ENCODE data around the gene RUFY4. TPM values are rescaled to one million over a fixed set of nuclear protein-coding genes. Genes with fewer than 3 reads are reported as not detected.

RUFY4 gene
- polyA plus RNA-seq, 4 donors = 0.22 to 0.25 (median 0.24) TPM; not detected in 1

GRCh38 chr2:218063896-218064295 is 5.2 kb upstream of the RUFY4 start:
- no peaks in the 10 kb centered on the region for H3K9me3 ChIP-seq (ENCODE audit: control insufficient read depth in 2 of 2, insufficient read depth in 1 of 2, low read depth in 1 of 2, low read length in 1 of 2)
- no peak overlapping the region for H3K27ac ChIP-seq (ENCODE audit: low read depth in 1 of 3, low read length in 2 of 3)
- H3K4me3 ChIP-seq (ENCODE audit: low read depth in 1 of 3, low read length in 3 of 3) = no peak overlapping the region
- no peaks in the 10 kb centered on the region for H3K36me3 ChIP-seq (ENCODE audit: control insufficient read depth in 3 of 3, insufficient read depth in 2 of 3, low read depth in 1 of 3, low read length in 3 of 3)
- 83 to 87% (median 87%) methylated on average over 6 of the region's 6 CpGs for WGBS, 3 donors
- no peaks in the 10 kb centered on the region for H3K4me1 ChIP-seq (ENCODE audit: control insufficient read depth in 3 of 3, insufficient read depth in 2 of 3, low read depth in 1 of 3, low read length in 2 of 3)
- DNase-seq (no peak), FAIRE-seq (no peak)
- H3K27me3 ChIP-seq (ENCODE audit: control insufficient read depth in 3 of 3, insufficient read depth in 3 of 3, low read length in 3 of 3) = peaks cover 0 to 8% (median 2%) of the 10 kb centered on the region in 3 donors

DNA sequence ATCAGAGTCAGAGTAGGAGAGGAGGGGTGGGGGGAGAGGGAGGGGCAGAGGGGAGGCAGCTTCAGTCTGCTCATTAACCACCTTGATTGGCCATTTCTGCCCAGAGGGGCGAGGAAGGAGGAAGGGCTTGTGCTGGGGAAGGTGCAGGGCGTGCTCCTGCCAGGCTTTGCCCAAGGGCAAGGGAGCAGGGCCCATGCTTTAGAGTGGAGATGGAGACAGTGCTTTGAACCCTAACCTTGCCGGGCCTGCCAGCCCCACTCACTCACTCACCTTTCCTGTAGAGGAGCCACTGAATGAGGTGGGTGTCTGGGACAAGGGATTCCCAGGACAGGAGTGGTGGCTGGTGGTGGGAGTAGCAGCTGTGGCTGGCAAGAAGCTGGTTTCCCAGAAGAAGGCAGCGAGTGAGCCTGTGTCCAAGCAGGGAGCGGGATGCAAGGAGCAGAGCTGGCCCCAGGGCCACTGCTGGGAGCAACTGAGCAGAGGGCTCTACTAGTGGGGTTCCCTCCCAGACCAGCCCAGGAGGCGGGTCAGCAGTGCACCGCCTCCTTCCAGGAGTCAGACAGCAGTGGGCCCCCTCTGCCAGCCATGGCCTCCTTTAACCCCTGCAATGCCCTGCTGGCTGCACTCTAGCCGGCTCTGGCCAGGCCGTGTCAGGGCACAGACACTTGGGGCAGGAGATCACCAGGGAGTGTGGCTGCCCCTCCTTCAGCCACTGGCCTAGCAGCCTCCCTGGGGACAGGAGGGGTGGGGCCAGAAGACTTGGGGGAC is 3.6 kb upstream of the RUFY4 start:
- DNase-seq (no peak), FAIRE-seq (no peak)
- 66 to 69% (median 66%) methylated on average over 7 to 9 of the region's 9 CpGs for WGBS, 3 donors

DNA sequence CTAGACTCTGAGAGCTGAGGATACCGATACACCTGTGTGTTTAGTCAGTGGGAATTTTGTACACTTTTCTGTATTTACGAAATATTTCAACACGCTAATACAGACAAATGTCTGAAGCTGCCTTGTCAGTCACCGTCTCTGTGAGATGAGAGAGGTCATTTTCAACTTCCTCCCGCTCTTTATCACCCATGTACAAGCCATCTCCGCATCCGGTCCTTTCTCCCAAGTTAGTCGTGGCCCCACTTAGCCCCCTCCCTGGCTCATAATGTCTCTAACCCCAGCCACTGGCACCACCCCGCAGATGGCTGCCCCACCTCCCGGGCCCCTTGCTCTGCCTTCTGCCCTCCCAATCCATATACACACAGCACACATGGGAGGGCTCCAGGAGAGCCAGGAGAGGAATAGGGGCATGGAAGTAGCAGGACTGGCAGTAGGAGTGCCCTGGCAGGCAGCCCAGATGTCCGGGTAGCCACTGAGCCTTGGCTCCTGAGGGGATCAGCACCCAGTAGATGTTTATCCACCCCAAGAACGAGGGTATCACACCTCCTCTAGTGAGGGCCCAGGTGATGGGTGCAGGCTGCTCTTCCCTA is 2.0 kb upstream of the RUFY4 start:
- Histone ChIP-seq H3K9me3 (ENCODE audit: control insufficient read depth in 2 of 2, insufficient read depth in 1 of 2, low read depth in 1 of 2, low read length in 1 of 2) (no peaks in the 10 kb centered on the region), H3K36me3 (ENCODE audit: control insufficient read depth in 3 of 3, insufficient read depth in 2 of 3, low read depth in 1 of 3, low read length in 3 of 3) (no peaks in the 10 kb centered on the region), H3K4me1 (ENCODE audit: control insufficient read depth in 3 of 3, insufficient read depth in 2 of 3, low read depth in 1 of 3, low read length in 2 of 3) (no peaks in the 10 kb centered on the region), H3K4me3 (ENCODE audit: low read depth in 1 of 3, low read length in 3 of 3) (no peak overlapping the region), H3K27ac (ENCODE audit: low read depth in 1 of 3, low read length in 2 of 3) (no peak overlapping the region), H3K27me3 (ENCODE audit: control insufficient read depth in 3 of 3, insufficient read depth in 3 of 3, low read length in 3 of 3) (peaks cover 0 to 8% (median 2%) of the 10 kb centered on the region in 3 donors)
- DNase-seq = no peak
- 53 to 64% (median 59%) methylated on average over 12 of the region's 12 CpGs for WGBS, 3 donors
- no peak for FAIRE-seq

More for the DNA sequence above, 3.6 kb upstream of the RUFY4 start:
- H3K9me3 ChIP-seq (ENCODE audit: control insufficient read depth in 2 of 2, insufficient read depth in 1 of 2, low read depth in 1 of 2, low read length in 1 of 2) = no peaks in the 10 kb centered on the region
- H3K4me1 ChIP-seq (ENCODE audit: control insufficient read depth in 3 of 3, insufficient read depth in 2 of 3, low read depth in 1 of 3, low read length in 2 of 3) = no peaks in the 10 kb centered on the region
- peaks cover 0 to 8% (median 2%) of the 10 kb centered on the region in 3 donors for H3K27me3 ChIP-seq (ENCODE audit: control insufficient read depth in 3 of 3, insufficient read depth in 3 of 3, low read length in 3 of 3)
- no peaks in the 10 kb centered on the region for H3K36me3 ChIP-seq (ENCODE audit: control insufficient read depth in 3 of 3, insufficient read depth in 2 of 3, low read depth in 1 of 3, low read length in 3 of 3)
- H3K27ac ChIP-seq (ENCODE audit: low read depth in 1 of 3, low read length in 2 of 3) = no peak overlapping the region
- no peak overlapping the region for H3K4me3 ChIP-seq (ENCODE audit: low read depth in 1 of 3, low read length in 3 of 3)

GRCh38 chr2:218067523-218067922 is 1.5 kb upstream of the RUFY4 start:
- FAIRE-seq (no peak), DNase-seq (no peak)
- Histone ChIP-seq H3K27ac (ENCODE audit: low read depth in 1 of 3, low read length in 2 of 3) (no peak overlapping the region), H3K4me1 (ENCODE audit: control insufficient read depth in 3 of 3, insufficient read depth in 2 of 3, low read depth in 1 of 3, low read length in 2 of 3) (no peaks in the 10 kb centered on the region), H3K36me3 (ENCODE audit: control insufficient read depth in 3 of 3, insufficient read depth in 2 of 3, low read depth in 1 of 3, low read length in 3 of 3) (no peaks in the 10 kb centered on the region), H3K27me3 (ENCODE audit: control insufficient read depth in 3 of 3, insufficient read depth in 3 of 3, low read length in 3 of 3) (peaks cover 0 to 8% (median 2%) of the 10 kb centered on the region in 3 donors), H3K9me3 (ENCODE audit: control insufficient read depth in 2 of 2, insufficient read depth in 1 of 2, low read depth in 1 of 2, low read length in 1 of 2) (no peaks in the 10 kb centered on the region), H3K4me3 (ENCODE audit: low read depth in 1 of 3, low read length in 3 of 3) (no peak overlapping the region)
- WGBS, 3 donors = 66 to 73% (median 73%) methylated on average over 4 of the region's 4 CpGs

DNA sequence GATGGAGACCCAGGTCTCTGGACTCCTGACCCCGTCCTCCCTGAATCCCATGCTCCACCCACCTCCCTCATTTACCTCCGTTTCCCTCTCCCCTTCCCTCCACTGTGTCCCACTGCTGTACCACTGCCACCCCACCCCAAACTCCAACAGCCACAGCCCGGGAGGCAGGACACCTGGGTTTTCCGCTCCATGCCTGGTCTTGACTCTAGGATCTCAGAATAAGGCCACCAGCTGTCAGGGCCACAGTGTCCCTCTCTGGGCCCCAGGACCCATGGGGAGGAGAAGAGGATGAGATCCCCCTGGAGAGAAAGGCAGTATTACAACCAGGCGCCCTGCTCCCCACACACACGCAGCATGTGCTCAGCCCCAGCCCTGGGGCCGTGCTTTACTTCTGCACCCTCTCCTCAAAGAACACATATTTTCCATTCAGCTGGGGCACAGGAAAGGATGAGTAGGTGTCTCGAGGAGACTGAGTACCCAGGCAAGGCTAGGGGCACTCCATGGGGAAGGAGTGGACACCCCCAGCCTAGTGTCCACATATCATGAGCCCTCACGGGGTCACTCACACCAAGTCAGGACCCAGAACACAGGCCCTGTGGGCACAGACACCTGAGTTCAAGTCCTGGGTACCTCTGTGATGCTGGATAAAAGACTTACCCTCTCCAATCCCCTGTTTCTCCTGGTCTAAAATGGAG is 700 bp downstream of the RUFY4 start:
- Histone ChIP-seq H3K27me3 (ENCODE audit: control insufficient read depth in 3 of 3, insufficient read depth in 3 of 3, low read length in 3 of 3) (peaks cover 0 to 6% (median 2%) of the 10 kb centered on the region in 3 donors), H3K27ac (ENCODE audit: low read depth in 1 of 3, low read length in 2 of 3) (no peak overlapping the region), H3K36me3 (ENCODE audit: control insufficient read depth in 3 of 3, insufficient read depth in 2 of 3, low read depth in 1 of 3, low read length in 3 of 3) (no peaks in the 10 kb centered on the region), H3K4me3 (ENCODE audit: low read depth in 1 of 3, low read length in 3 of 3) (no peak overlapping the region), H3K9me3 (ENCODE audit: control insufficient read depth in 2 of 2, insufficient read depth in 1 of 2, low read depth in 1 of 2, low read length in 1 of 2) (no peaks in the 10 kb centered on the region), H3K4me1 (ENCODE audit: control insufficient read depth in 3 of 3, insufficient read depth in 2 of 3, low read depth in 1 of 3, low read length in 2 of 3) (no peaks in the 10 kb centered on the region)
- DNase-seq (no peak), FAIRE-seq (no peak)
- WGBS, 3 donors = 62 to 73% (median 68%) methylated on average over 8 to 9 of the region's 9 CpGs

DNA sequence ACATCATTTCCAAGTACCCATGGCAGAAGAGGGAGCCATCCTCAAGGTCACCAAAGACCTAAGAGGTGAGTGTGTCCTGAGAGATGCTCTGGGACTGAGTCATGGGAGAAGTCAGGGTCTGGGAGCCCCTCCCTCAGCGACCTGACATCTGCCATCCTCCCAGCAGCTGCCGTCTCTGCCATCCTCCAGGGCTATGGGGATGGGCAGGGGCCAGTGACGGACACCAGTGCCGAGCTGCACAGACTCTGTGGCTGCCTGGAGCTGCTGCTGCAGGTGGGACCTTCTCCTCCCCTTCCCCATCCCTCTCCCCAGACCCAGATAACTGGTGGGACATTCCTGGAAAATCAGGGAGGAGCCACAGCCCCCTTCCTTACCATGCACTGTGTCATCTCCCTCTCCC is 1.5 kb downstream of the RUFY4 start:
- Histone ChIP-seq H3K36me3 (ENCODE audit: control insufficient read depth in 3 of 3, insufficient read depth in 2 of 3, low read depth in 1 of 3, low read length in 3 of 3) (no peaks in the 10 kb centered on the region), H3K27ac (ENCODE audit: low read depth in 1 of 3, low read length in 2 of 3) (no peak overlapping the region), H3K27me3 (ENCODE audit: control insufficient read depth in 3 of 3, insufficient read depth in 3 of 3, low read length in 3 of 3) (peaks cover 0 to 6% (median 2%) of the 10 kb centered on the region in 3 donors), H3K4me3 (ENCODE audit: low read depth in 1 of 3, low read length in 3 of 3) (no peak overlapping the region), H3K9me3 (ENCODE audit: control insufficient read depth in 2 of 2, insufficient read depth in 1 of 2, low read depth in 1 of 2, low read length in 1 of 2) (no peaks in the 10 kb centered on the region), H3K4me1 (ENCODE audit: control insufficient read depth in 3 of 3, insufficient read depth in 2 of 3, low read depth in 1 of 3, low read length in 2 of 3) (no peaks in the 10 kb centered on the region)
- 77 to 80% (median 79%) methylated on average over 4 of the region's 4 CpGs for WGBS, 3 donors
- FAIRE-seq (no peak), DNase-seq (no peak)

DNA sequence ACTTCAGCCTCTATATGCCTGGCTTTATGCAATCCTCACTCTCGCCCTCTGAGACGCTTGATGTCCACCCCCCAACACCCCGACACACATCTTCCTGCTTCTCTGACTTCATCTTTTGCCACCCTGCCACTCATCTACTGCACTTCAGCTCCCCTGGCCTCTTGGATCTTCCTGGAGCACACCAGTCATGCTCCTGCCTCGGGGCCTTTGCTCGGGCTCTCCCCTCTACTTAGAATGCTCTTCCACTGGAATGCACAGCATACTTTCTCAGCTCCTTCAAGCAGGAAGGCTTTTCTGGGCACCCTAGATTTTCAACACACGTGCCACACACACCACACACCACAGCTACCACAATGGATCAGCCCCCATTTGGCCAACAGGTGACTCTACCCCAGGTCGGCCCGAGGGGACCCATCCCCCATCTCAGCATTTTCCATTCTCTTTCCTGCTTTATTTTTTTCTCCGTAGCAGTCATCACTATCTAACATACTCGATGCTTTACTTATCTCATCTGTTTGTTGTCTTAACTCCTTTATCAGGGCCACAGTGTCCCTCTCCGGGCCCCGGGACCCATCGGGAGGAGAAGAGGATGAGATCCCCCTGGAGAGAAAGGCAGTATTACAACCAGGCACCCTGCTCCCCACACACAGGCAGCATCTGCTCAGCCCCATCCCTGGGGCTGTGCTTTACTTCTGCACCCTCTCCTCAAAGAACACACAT is 2.3 kb downstream of the RUFY4 start:
- H3K27ac ChIP-seq (ENCODE audit: low read depth in 1 of 3, low read length in 2 of 3) = no peak overlapping the region
- H3K36me3 ChIP-seq (ENCODE audit: control insufficient read depth in 3 of 3, insufficient read depth in 2 of 3, low read depth in 1 of 3, low read length in 3 of 3) = no peaks in the 10 kb centered on the region
- H3K4me3 ChIP-seq (ENCODE audit: low read depth in 1 of 3, low read length in 3 of 3) = no peak overlapping the region
- H3K9me3 ChIP-seq (ENCODE audit: control insufficient read depth in 2 of 2, insufficient read depth in 1 of 2, low read depth in 1 of 2, low read length in 1 of 2) = no peaks in the 10 kb centered on the region
- no peak for DNase-seq
- H3K27me3 ChIP-seq (ENCODE audit: control insufficient read depth in 3 of 3, insufficient read depth in 3 of 3, low read length in 3 of 3) = peaks cover 0 to 6% (median 2%) of the 10 kb centered on the region in 3 donors
- no peak for FAIRE-seq
- no peaks in the 10 kb centered on the region for H3K4me1 ChIP-seq (ENCODE audit: control insufficient read depth in 3 of 3, insufficient read depth in 2 of 3, low read depth in 1 of 3, low read length in 2 of 3)
- WGBS, 3 donors = 76 to 78% (median 77%) methylated on average over 13 of the region's 13 CpGs

DNA sequence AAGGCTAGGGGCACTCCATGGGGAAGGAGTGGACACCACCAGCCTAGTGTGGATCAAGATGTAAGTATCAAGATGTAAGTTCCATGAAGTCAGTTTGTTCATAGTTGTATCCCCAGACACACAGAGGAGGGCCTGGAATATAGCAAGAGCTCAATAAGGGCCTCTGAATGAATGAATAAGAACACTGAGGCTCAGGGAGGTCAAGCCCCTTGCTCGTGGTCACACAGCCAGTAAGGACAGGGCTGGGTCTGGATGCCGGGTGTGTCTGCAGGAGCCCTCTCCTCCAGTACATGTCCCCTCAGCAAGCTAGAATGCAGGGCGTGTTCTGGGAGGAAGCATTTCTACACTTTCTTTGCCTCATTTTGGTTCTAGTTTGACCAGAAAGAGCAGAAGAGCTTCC is 2.9 kb downstream of the RUFY4 start:
- Histone ChIP-seq H3K9me3 (ENCODE audit: control insufficient read depth in 2 of 2, insufficient read depth in 1 of 2, low read depth in 1 of 2, low read length in 1 of 2) (no peaks in the 10 kb centered on the region), H3K4me1 (ENCODE audit: control insufficient read depth in 3 of 3, insufficient read depth in 2 of 3, low read depth in 1 of 3, low read length in 2 of 3) (no peaks in the 10 kb centered on the region), H3K36me3 (ENCODE audit: control insufficient read depth in 3 of 3, insufficient read depth in 2 of 3, low read depth in 1 of 3, low read length in 3 of 3) (no peaks in the 10 kb centered on the region), H3K27ac (ENCODE audit: low read depth in 1 of 3, low read length in 2 of 3) (no peak overlapping the region), H3K4me3 (ENCODE audit: low read depth in 1 of 3, low read length in 3 of 3) (no peak overlapping the region), H3K27me3 (ENCODE audit: control insufficient read depth in 3 of 3, insufficient read depth in 3 of 3, low read length in 3 of 3) (peaks cover 0 to 6% (median 2%) of the 10 kb centered on the region in 3 donors)
- no peak for FAIRE-seq
- WGBS, 3 donors = 60 to 82% (median 78%) methylated on average over 3 of the region's 3 CpGs
- no peak for DNase-seq
